PC-9 (cell line): ENCODE measurements around the gene SPATA12.

Experiments
- EZH2 ChIP-seq: fragments of 200-600 bp; sonication (generic); IDR thresholded peaks from 2 replicates; pipeline ENCODE4 v1.8.0; 2017; ENCODE audit warnings: antibody characterized with exemption, low read depth
- TF ChIP-seq, protein P1 (sequence below): fragments of 200-600 bp; sonication (generic); conservative IDR thresholded peaks from 2 replicates; pipeline ENCODE4 v1.6.1; 2017; ENCODE audit warnings: mixed run types, antibody characterized with exemption, mild to moderate bottlenecking, moderate library complexity

DNA sequence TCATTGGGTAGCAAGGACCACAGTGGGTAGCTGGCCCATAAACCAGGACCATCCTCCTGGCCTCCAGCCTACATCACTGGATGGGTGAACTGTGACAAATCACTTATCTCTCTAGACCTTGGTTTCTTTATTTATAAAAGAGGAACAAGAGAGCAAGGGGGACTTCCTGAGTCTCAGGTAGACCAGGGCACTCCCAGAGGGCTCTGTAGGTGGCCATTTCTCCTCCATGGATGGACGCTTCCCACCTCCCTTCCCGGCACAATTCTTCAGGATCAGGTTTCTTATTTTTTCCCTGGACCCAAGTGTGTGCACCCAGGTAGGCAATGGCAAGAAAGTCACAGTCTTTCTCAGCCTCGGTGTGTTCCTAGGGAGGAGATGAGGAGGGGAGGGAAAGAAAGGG lies 41.4 kb upstream of the SPATA12 start:
- TF ChIP-seq, protein P1, sequence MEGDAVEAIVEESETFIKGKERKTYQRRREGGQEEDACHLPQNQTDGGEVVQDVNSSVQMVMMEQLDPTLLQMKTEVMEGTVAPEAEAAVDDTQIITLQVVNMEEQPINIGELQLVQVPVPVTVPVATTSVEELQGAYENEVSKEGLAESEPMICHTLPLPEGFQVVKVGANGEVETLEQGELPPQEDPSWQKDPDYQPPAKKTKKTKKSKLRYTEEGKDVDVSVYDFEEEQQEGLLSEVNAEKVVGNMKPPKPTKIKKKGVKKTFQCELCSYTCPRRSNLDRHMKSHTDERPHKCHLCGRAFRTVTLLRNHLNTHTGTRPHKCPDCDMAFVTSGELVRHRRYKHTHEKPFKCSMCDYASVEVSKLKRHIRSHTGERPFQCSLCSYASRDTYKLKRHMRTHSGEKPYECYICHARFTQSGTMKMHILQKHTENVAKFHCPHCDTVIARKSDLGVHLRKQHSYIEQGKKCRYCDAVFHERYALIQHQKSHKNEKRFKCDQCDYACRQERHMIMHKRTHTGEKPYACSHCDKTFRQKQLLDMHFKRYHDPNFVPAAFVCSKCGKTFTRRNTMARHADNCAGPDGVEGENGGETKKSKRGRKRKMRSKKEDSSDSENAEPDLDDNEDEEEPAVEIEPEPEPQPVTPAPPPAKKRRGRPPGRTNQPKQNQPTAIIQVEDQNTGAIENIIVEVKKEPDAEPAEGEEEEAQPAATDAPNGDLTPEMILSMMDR, result no peak
- TF ChIP-seq EZH2, result no peak
